ENCODE results near the gene TNPO1.

TNPO1 gene

DNA sequence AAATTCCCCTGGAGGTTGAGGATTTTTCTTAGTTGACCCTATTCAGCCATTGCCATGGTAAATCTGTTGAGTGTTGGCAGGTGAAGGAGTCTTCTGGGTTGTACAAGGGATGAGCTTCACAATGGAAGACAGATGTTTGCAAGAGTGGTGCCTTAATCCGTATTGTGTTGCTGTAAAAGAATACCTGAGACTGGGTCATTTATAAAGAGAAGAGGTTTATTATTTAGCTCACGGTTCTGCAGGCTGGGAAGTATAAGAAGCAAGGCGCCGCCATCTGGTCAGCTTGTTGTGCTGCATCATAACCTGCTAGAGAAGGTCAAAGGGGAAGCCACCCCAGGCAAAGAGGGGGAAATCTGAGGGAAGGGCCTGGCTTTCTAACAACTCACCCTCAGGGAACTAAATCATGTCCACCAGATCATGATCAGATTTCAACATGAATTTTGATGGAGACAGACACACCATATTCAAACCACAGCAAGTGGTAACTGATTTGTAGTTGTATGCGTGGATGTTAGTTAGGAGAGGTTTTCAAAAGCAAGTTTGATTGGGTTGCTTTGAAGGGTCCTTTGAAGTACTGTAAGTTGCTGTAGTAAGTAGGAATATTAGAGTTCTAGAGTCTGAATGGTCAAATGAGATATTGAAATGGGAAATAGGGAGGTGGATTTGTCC lies 2.5 kb downstream of the TNPO1 start:
- peak; percentile 70 for DNase-seq

DNA sequence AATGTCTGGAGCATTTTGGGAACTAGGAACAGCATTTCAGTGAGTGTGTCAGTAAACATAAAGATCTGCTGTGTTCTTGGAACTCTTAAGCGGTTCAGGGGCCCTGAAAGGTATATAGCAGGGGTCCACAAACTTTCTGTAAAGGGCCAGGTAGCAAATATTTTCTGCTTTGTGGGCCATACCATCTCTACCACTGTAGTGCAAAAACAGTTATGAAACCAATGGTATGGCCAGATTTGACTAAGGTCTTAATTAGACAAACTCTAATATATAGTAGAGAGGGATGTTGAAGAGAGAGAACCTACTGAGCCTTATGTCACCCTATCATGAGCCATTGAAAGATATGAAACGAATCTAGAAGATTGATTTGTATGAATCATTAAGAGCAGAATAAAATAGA lies 5.3 kb downstream of the TNPO1 start:
- DNase-seq = no peak

GRCh38 chr5:72822944-72823343 lies 6.5 kb downstream of the TNPO1 start:
- DNase-seq = no peak

DNA sequence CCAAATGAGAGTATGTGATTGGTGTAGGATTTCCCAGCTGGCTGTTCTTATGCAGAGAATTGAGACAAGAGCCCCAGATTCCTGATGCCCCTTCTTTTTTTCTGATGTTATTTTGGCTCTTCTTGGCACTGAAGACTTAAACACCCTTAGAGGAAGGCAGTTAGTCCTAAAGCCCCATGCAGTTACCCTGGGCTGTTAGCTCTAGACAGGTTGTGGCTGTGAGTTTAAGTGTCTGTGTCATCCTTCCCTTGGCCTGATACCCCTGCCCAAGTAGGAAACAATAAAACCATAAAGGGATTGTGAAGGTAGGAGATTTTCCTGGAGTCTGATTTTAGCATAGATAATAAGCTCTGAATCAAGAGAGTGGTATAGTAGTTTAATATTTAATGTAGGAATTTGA lies 13.2 kb downstream of the TNPO1 start:
- DNase-seq = no peak

GRCh38 chr5:72830362-72830761 lies 13.9 kb downstream of the TNPO1 start:
- DNase-seq = no peak

GRCh38 chr5:72831685-72832084 lies 15.2 kb downstream of the TNPO1 start:
- no peak for DNase-seq

DNA sequence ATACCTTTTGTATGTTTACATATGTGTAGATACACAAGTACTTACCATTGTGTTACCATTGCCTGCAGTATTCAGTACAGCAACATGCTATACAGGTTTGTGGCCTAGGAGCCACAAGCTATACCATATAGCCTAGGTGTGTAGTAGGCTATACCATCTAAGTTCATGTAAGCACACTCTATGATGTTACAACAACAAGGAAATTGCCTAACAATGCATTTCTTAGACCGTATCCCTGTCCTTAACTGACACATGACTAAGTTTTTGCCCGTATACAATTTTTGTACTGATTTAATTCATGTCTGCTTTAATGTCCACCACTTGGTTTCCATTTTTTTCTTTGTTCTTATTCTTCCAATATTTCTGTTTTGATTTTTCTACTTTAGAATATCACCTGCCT lies 18.5 kb downstream of the TNPO1 start:
- DNase-seq = no peak

DNA sequence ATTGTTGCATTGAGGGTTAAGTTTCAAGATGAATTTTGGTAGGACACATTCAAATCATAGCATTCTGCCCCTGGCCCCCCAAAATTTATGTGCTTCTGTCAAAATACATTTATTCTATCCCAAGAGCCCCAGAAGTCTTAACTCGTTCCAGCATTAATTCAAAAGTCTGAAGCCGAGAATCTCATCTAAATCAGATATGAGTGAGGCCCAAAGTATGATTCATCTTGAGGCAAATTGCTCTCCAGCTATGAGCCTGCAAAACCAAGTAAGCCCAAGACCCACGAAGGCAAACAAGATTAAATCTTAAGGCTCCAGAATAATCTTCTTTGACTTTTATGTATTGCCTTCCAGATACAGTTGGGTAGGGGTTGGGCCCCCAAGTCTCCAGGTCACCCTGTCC lies 19.2 kb downstream of the TNPO1 start:
- DNase-seq = no peak

DNA sequence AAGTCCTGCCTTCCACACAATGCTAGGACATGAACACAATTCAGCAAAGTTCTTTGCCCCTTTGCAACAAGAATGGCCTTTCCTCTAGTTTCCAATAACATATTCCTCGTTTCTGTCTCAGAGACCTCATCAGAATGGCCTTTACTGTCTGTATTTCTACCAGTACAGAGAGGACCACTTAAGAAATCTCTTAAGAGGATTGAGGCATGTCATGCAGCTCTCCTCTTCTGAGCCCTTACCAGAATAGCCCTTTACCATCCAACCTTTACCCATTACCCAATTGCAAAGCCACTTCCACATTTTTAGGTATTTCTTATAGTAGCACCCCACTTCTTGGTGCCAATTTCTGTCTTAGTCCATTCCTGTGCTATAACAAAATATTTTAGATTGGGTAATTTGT lies 20.3 kb downstream of the TNPO1 start:
- DNase-seq = no peak

GRCh38 chr5:72837524-72838096 lies 21.1 kb downstream of the TNPO1 start:
- no peak for DNase-seq

- no peak for DNase-seq
Measured at GRCh38 chr5:72840041-72840440, 23.6 kb downstream of the TNPO1 start.

DNA sequence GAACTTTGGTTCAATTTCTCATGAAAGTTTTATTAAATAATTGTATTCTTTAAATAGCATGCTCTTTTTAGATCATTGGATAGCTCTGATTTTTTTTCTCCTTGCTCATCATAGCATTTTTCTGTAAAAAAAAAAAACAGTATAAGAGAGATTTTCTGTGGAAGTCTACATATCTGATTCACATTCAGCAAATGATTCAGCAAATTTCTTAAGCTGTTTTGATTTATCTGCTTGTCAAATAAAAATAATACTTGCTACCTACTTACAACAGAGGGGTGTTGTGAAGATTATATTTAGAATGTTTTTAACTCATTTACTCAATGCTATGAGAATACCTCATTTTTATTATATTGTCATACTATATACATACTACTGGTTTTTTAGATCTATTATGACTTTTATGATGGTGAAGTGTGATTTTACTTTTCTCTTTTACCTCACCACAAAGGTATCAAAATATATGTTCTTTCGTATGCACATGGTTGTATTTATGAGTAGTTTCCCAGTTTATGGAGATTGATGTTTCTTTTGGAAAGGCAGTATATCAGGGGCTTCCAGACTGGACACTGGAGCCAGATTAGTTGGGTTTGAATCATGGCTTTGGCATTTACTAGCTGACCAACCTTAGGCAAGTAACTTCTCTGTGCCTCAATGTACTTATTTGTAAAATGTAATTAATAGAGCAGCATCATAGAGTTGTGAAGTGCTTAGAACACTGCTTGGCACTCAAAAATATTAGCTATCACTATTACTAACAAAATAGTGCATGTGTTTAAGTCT lies 25.5 kb downstream of the TNPO1 start:
- no peak for DNase-seq

DNA sequence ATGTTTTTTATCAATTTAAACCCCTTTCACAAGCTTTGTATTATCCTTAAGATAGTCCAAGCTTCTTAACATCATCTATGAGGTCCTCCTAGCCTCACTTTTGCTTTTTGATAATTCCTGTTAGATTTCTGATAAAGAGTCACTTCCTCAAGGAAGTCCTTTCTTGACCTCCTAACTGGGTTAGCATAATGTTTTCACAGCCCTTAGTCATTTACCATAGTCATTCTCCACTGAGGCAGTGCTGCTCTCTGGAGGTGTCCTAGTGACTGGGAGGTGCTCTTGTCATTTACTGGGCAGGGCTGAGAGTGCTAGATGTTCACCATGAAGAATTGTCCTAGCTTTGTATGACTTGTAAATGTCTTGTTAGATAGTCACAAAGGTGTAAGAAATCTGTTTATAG lies 26.4 kb downstream of the TNPO1 start:
- no peak for DNase-seq

DNA sequence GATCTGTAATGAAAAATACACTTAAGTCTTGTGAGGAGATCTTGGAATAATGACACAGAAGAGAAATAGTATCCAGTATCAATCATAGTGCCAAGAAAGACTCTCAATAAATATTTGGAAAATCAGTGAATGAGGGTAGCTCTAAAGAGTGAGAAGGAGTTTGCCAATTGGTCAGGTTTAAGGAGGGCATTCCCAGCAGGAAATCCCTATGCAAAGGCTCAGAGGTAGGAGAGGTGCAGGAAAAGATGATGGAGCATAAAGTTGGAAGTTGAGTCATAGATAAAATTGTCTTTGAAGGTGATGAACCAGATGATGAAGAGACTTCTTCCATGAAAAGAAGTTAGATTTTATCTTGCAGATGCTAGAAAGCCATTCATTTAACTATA lies 27.8 kb downstream of the TNPO1 start:
- no peak for DNase-seq

DNA sequence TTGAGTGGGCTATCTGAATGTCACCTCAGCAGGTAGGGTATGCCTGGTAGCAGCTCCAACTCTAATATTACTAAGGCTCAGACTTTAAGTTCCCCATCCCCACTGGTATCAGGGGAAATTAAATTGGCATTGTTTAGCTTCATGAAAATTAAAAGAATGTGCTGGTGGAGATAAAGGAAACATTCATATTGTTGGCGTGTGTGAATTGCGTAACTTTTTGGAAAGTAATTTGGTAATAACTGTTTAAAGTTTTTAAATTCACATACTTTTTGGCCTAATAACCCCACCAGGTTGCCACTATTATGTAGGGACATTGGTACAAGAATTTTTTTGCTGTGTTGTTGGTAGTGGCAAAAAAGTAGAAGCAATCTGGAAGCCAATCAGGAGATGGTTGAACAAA lies 29.4 kb downstream of the TNPO1 start:
- no peak for DNase-seq

- no peak for DNase-seq
Measured at GRCh38 chr5:72846483-72846882, 30.0 kb downstream of the TNPO1 start.

DNA sequence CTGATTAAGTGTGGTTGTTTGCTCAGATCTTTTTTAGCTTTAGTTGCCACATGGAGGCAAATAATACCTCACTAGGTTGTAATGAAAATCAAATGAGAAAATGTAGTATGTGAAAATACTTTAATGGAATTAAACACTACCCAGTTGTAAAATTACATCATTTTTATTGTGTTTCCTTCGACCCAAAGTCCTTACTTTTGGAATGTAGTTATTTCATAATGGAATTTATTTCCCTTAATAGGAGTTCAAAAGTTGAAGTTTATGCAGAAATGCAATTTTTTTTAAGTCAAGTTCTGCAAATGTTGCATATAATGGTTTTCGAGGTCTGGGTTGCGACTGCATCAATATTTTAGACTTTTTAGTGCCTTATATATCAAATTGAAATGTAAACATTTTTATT lies 31.0 kb downstream of the TNPO1 start:
- DNase-seq = no peak

- peak; percentile 85 for DNase-seq
Measured at GRCh38 chr5:72847989-72848473, 31.6 kb downstream of the TNPO1 start.

DNA sequence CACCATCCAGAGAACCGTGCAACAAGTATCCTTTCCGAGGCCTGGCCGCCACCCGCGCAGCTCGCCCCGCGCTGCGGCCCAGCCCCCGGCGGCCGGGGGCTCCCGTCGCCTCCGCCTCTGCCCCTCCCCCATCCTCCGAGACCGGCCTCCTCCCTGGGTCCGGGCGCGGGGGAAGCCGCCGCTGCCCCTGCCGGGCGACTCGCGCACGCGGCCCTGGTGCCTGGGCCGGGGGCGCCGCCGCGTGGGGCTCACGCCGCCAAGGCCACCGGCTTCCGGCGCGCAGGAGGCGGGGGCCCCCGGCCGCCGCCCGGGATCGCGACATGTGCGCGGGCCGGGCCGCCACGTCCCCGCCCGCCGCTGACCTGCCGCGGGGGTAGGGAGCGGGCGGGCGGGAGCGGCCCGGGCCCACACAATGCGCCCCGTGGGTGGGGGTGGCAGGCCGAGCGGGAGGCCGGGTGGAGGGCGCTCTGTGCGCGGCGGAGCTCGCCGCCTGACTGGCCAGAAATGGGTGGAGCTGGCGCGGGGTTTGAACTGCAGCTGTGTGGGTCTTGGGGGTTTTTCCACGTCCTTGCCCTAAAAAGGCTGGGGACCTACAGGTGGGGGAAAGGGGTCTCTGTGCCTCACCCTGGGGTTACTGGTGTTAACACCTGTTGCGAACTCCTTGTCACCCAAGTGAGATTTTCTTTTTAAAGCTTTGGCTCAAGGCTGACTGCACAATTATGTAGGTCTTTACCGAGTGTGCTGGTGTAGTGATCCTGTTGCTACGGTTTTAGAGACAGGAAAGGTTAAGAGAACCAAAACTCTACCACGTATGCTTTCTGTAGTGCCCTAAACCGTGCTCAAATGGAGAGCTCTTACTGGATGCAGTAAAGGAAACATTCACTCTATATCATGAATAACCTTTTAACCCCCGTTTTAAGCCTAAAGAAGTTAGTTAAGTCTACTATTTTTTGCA lies 32.3 kb downstream of the TNPO1 start:
- peak; percentile 62 for DNase-seq

GRCh38 chr5:72849546-72849945 lies 33.1 kb downstream of the TNPO1 start:
- DNase-seq = no peak

- DNase-seq = no peak
Measured at GRCh38 chr5:72850113-72850512, 33.7 kb downstream of the TNPO1 start.

DNA sequence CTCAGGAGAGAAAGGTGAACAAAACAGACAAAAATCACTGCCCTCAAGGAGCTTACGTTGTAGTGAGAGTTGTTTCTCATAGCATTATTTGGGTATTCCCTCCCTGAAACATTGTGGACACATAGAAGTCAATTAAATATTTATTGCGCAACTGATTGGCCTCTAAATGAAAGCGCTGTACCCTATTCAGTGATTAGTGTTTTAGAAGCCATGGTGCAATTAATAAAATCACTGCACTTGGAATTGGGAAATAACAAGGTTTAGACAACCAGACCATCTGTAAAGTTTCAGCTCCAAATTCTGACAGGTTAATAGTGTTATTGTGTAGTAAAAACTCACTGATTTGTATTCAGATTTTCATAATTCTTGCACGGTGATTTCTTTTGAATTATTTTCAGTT lies 35.9 kb downstream of the TNPO1 start:
- no peak for DNase-seq

DNA sequence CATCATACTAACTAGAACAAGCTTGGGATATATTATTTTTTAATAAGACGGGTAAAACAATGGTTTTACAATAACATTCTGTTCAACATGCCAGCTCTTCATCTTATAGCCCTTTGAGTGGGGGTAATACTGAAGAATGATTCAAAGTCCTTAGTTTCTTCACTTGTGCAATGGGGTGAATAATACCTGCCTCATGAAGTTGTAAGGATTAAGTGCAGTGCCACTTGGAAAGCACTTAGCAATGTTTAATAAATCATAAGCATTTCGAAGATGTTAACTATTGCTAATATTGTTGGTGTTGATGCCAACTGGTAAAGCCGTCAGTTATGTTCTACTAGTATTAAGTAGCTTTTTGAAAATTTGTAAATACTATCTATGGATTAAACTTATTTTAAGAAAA lies 38.0 kb downstream of the TNPO1 start:
- no peak for DNase-seq
